IMR-90 (cell line): ENCODE data around the gene PRKRA. TPM values are rescaled to one million over a fixed set of nuclear protein-coding genes. Genes with fewer than 3 reads are reported as not detected.

Experiments used
- ATAC-seq: fragments of 200-7000 bp; cut with Tn5 transposase; 2 replicates; pipeline ENCODE4 v1.9.1; 2020; ENCODE audit warnings: low read depth, mild to moderate bottlenecking, moderate library complexity
- BruUV-seq: library from RNA; stranded (reverse); fragments of 400-500 nt; replicated peaks from 2 replicates; lab custom pipeline; 2021; lab: Mats Ljungman, UMichigan
- CTCF ChIA-PET: fragments of 300-600 bp; formaldehyde crosslinking; extraction: SDS; loops from one replicate; lab custom pipeline; 2021; ENCODE audit warnings: antibody characterized with exemption; lab: Yijun Ruan, JAX
- POLR2A ChIA-PET: fragments of 300-600 bp; sonication (Branson Sonifier 250); formaldehyde crosslinking; loops from one replicate; lab custom pipeline; 2022; ENCODE audit warnings: antibody characterized with exemption; ENCODE audit not compliant: unreplicated experiment; lab: Charles Lee
- DNase-seq: peaks from one replicate; pipeline ENCODE4 v3.0.0; 2013
- H2AFZ ChIP-seq: replicated peaks from 2 replicates; pipeline ENCODE3; 2013; ENCODE audit warnings: low read length, mild to moderate bottlenecking; ENCODE audit not compliant: poor library complexity
- H2AK5ac ChIP-seq: 2 replicates; pipeline ENCODE4 v1.6.1; 2013; ENCODE audit warnings: low read depth, low read length, inconsistent platforms
- H2AK9ac ChIP-seq: replicated peaks from 2 replicates; pipeline ENCODE3; 2013; ENCODE audit warnings: mild to moderate bottlenecking, low read depth, low read length, moderate library complexity; ENCODE audit not compliant: poor library complexity
- H2BK120ac ChIP-seq: 2 replicates; pipeline ENCODE4 v1.6.1; 2013; ENCODE audit warnings: low read depth, low read length, inconsistent platforms
- H2BK15ac ChIP-seq: 3 replicates; pipeline ENCODE4 v1.6.1; 2013; ENCODE audit warnings: low read depth, low read length, inconsistent platforms
- H2BK20ac ChIP-seq: 2 replicates; pipeline ENCODE4 v1.6.1; 2013; ENCODE audit warnings: low read depth, mild to moderate bottlenecking, inconsistent platforms, low read length, moderate library complexity
- H2BK5ac ChIP-seq: 2 replicates; pipeline ENCODE4 v1.6.1; 2013; ENCODE audit warnings: mild to moderate bottlenecking, low read depth, low read length, inconsistent platforms; ENCODE audit not compliant: poor library complexity, severe bottlenecking
- H3K14ac ChIP-seq: replicated peaks from 2 replicates; pipeline ENCODE4 v1.6.1; 2013; ENCODE audit warnings: low read depth, low read length, inconsistent platforms
- H3K18ac ChIP-seq: 2 replicates; pipeline ENCODE4 v1.6.1; 2013; ENCODE audit warnings: low read depth, low read length, control low read depth
- H3K23ac ChIP-seq: 2 replicates; pipeline ENCODE4 v1.6.1; 2013; ENCODE audit warnings: low read depth, low read length, inconsistent platforms
- H3K27ac ChIP-seq: 2 replicates; pipeline ENCODE4 v1.5.1; 2013; ENCODE audit warnings: mild to moderate bottlenecking, control low read depth, low read length; ENCODE audit not compliant: insufficient read depth
- H3K27me3 ChIP-seq: 2 replicates; pipeline ENCODE4 v1.6.1; 2013; ENCODE audit warnings: low read length; ENCODE audit not compliant: control insufficient read depth, insufficient read depth
- H3K36me3 ChIP-seq: 2 replicates; pipeline ENCODE4 v1.6.1; 2013; ENCODE audit warnings: low read length, mixed read lengths; ENCODE audit not compliant: control insufficient read depth, insufficient read depth
- H3K4ac ChIP-seq: 2 replicates; pipeline ENCODE4 v1.6.1; 2013; ENCODE audit warnings: low read depth, low read length, inconsistent platforms
- H3K4me1 ChIP-seq: 2 replicates; pipeline ENCODE4 v1.6.1; 2013; ENCODE audit warnings: low read length, mixed read lengths; ENCODE audit not compliant: control insufficient read depth, insufficient read depth
- H3K4me2 ChIP-seq: 2 replicates; pipeline ENCODE4 v1.6.1; 2013; ENCODE audit warnings: low read depth, mild to moderate bottlenecking, control low read depth, low read length, moderate library complexity
- H3K4me3 ChIP-seq: 2 replicates; pipeline ENCODE4 v1.5.1; 2013; ENCODE audit warnings: low read depth, mild to moderate bottlenecking, control low read depth, low read length, moderate library complexity; ENCODE audit not compliant: insufficient read depth
- H3K56ac ChIP-seq: 2 replicates; pipeline ENCODE4 v1.6.1; 2013; ENCODE audit warnings: low read length, inconsistent platforms; ENCODE audit not compliant: insufficient read depth; ENCODE audit errors: extremely low read depth
- H3K79me1 ChIP-seq, 2 experiments: 2 replicates each; pipeline ENCODE4 v1.6.1; 2013; ENCODE audit warnings: low read length in 2 of 2, inconsistent platforms in 1 of 2, low read depth in 1 of 2
- H3K9ac ChIP-seq: 2 replicates; pipeline ENCODE4 v1.6.1; 2013; ENCODE audit warnings: low read depth, low read length, control low read depth
- H3K9me1 ChIP-seq: 2 replicates; pipeline ENCODE4 v1.6.1; 2013; ENCODE audit warnings: low read length, inconsistent platforms; ENCODE audit not compliant: insufficient read depth
- H3K9me3 ChIP-seq: 2 replicates; pipeline ENCODE4 v1.6.1; 2013; ENCODE audit warnings: low read length; ENCODE audit not compliant: control insufficient read depth, insufficient read depth
- H4K20me1 ChIP-seq: 2 replicates; pipeline ENCODE4 v1.6.1; 2013; ENCODE audit warnings: low read length, inconsistent platforms; ENCODE audit not compliant: insufficient read depth
- H4K5ac ChIP-seq: 2 replicates; pipeline ENCODE4 v1.6.1; 2013; ENCODE audit warnings: mild to moderate bottlenecking, low read depth, low read length, control low read depth
- H4K8ac ChIP-seq, 2 experiments: 2 replicates each; pipeline ENCODE4 v1.6.1; 2013; ENCODE audit warnings: low read depth in 2 of 2, low read length in 2 of 2, control low read depth in 1 of 2, inconsistent platforms in 1 of 2
- H4K91ac ChIP-seq: 2 replicates; pipeline ENCODE4 v1.6.1; 2013; ENCODE audit warnings: low read depth, low read length, inconsistent platforms; ENCODE audit not compliant: insufficient read depth
- BHLHE40 ChIP-seq: fragments of 150-350 bp; IDR thresholded peaks from 2 replicates; pipeline ENCODE4 v1.6.1; 2016; ENCODE audit warnings: mild to moderate bottlenecking, low read depth, low read length
- CTCF ChIP-seq: conservative IDR thresholded peaks from 2 replicates; pipeline ENCODE4 v1.5.1; 2012; ENCODE audit warnings: mild to moderate bottlenecking, low read depth, low read length, improper control_type of control experiment
- MAZ ChIP-seq: IDR thresholded peaks from 2 replicates; pipeline ENCODE4 v1.6.1; 2012; ENCODE audit warnings: low read depth, mild to moderate bottlenecking, low read length, improper control_type of control experiment, moderate library complexity, borderline replicate concordance
- POLR2A ChIP-seq: IDR thresholded peaks from 2 replicates; pipeline ENCODE4 v1.6.1; 2012; ENCODE audit warnings: mild to moderate bottlenecking, low read depth, low read length
- RAD21 ChIP-seq: IDR thresholded peaks from 2 replicates; pipeline ENCODE4 v1.6.1; 2012; ENCODE audit warnings: low read length, improper control_type of control experiment
- RCOR1 ChIP-seq: IDR thresholded peaks from 2 replicates; pipeline ENCODE4 v1.6.1; 2012; ENCODE audit warnings: mild to moderate bottlenecking, low read length, improper control_type of control experiment; ENCODE audit not compliant: insufficient replicate concordance
- WGBS, 2 experiments: methylation state at CpG; one replicate each; pipeline versions ENCODE4 v1.1.5 to v1.1.7; 2013; ENCODE audit warnings: missing lambda C conversion rate in 2 of 2; ENCODE audit not compliant: insufficient read length in 1 of 2; ENCODE audit errors: extremely low coverage in 2 of 2; 5-methylcytosine and 5-hydroxymethylcytosine counted together
- dilution Hi-C: fragments of 300-500 bp; cut with HindIII; formaldehyde crosslinking; loops from one replicate; pipeline ENCODE4 v1.14.3; 2018; ENCODE audit warnings: low sequenced_read_pairs; ENCODE audit not compliant: unreplicated experiment
- in situ Hi-C: fragments of 300-500 bp; cut with MboI; formaldehyde crosslinking; loops from 3 replicates; pipeline ENCODE4 v1.14.3; 2019; ENCODE audit warnings: low sequenced_read_pairs, inconsistent platforms, mixed read lengths
- intact Hi-C: fragments of 100-400 bp; cut with micrococcal nuclease; formaldehyde crosslinking; loops from 2 replicates; pipeline ENCODE4 v1.10.0; 2022
- polyA plus RNA-seq, 3 experiments: library from polyadenylated mRNA; depleted of rRNA; stranded (reverse); fragments of >200 nt; gene quantifications; 2 replicates each; pipeline ENCODE4 v1.2.3, GENCODE V29; 2012; ENCODE audit warnings: low replicate concordance in 1 of 3
- total RNA-seq: library from RNA; depleted of rRNA; stranded (reverse); fragments of >200 nt; gene quantifications from 2 replicates; pipeline ENCODE4 v1.2.3, GENCODE V29; 2012

PRKRA gene
- total and polyA plus RNA-seq, 2 of the 4 experiments (the other 2 are of a cell fraction), result 39.5 to 53.6 TPM

GRCh38 chr2:178479758-178480226, 28.8 kb upstream of the PRKRA start:
- DNase-seq, result no peak
- H2AK9ac ChIP-seq, result no peak overlapping the region
- H3K23ac ChIP-seq, result no peak overlapping the region
- no peak for TF ChIP-seq MAZ
- TF ChIP-seq BHLHE40, result no peak
- no peak for TF ChIP-seq CTCF
- TF ChIP-seq RAD21, result no peak
- no peak for TF ChIP-seq RCOR1
- no peak for TF ChIP-seq POLR2A
- H2BK20ac ChIP-seq, result no peak overlapping the region
- CTCF ChIA-PET, result interaction anchor here (0.5 kb wide), 1 partner anchor 35 kb away, joined by 7 read pairs; no protein-coding TSS in a partner anchor
- H3K14ac ChIP-seq, result no peak overlapping the region
- H3K36me3 ChIP-seq, result no peaks in the 10 kb centered on the region
- peak overlapping the region; percentile 86 to 92 for H4K8ac ChIP-seq
- peak overlapping the region; percentile 21; the same call in 1 of the 2 replicates for H3K4me3 ChIP-seq
- H3K9ac ChIP-seq, result peak overlapping the region; percentile 40
- intact Hi-C loops, result no loop called here
- POLR2A ChIA-PET, result no interaction called here
- peak overlapping the region; percentile 74; the same call in 1 of the 2 replicates for H3K27ac ChIP-seq
- WGBS, 2 experiments, result no CpG with 5 or more reads among the region's 19 CpGs
- peak overlapping the region; percentile 67 for H4K5ac ChIP-seq
- peaks cover 26% of the 10 kb centered on the region for H4K20me1 ChIP-seq
- H3K4me2 ChIP-seq, result peak overlapping the region; percentile 52
- H2BK120ac ChIP-seq, result no peak overlapping the region
- H2BK5ac ChIP-seq, result peak overlapping the region; percentile 51
- no peaks in the 10 kb centered on the region for H3K9me3 ChIP-seq
- no peak overlapping the region for H2BK15ac ChIP-seq
- no peak for ATAC-seq
- H3K9me1 ChIP-seq, result peaks cover 10% of the 10 kb centered on the region
- no peaks in the 10 kb centered on the region for H3K27me3 ChIP-seq
- peak overlapping the region; percentile 84 for H2AFZ ChIP-seq
- peaks cover 18 to 44% of the 10 kb centered on the region in 2 experiments for H3K79me1 ChIP-seq
- no peak overlapping the region for H3K56ac ChIP-seq
- peak overlapping the region; percentile 22; the same call in 1 of the 2 replicates for H3K4ac ChIP-seq
- H3K18ac ChIP-seq, result no peak overlapping the region
- no peak overlapping the region for H4K91ac ChIP-seq
- peaks cover 8% of the 10 kb centered on the region for H3K4me1 ChIP-seq
- H2AK5ac ChIP-seq, result no peak overlapping the region
- no TSS peak for BruUV-seq
- dilution Hi-C loops, result no loop called here
- in situ Hi-C loops, result no loop called here
